ENCODE data around the gene STARD10.
"Not testable (repeated sequence)": the region's sequence is repeated elsewhere in the genome, so short reads cannot be mapped to it uniquely, and the experiment has no call there.

Gene STARD10

DNA sequence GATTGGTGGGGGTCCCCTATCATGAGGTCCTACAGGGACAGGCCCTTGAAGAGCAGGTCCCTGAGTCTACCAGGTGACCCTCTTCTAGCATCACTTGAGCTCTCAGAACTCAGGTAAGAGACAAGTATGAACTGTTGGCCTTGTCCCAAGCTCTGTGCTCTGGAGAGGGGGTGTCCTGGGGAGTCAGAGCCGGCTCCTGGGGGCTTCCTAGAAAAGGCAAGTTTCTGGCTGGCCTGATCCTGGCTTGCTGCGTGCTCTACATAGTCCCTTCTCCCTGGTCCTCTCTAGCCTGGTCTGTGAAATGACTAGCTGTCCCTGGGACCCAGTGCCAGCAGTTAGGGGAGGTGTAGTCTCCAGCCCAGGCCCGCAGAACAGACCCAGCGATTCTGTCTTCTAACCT is 31.8 kb upstream of the STARD10 start:
- no peak for DNase-seq

GRCh38 chr11:72824811-72825505 is 31.1 kb upstream of the STARD10 start:
- DNase-seq = no peak

GRCh38 chr11:72824020-72824419 is 30.2 kb upstream of the STARD10 start:
- DNase-seq = no peak

DNA sequence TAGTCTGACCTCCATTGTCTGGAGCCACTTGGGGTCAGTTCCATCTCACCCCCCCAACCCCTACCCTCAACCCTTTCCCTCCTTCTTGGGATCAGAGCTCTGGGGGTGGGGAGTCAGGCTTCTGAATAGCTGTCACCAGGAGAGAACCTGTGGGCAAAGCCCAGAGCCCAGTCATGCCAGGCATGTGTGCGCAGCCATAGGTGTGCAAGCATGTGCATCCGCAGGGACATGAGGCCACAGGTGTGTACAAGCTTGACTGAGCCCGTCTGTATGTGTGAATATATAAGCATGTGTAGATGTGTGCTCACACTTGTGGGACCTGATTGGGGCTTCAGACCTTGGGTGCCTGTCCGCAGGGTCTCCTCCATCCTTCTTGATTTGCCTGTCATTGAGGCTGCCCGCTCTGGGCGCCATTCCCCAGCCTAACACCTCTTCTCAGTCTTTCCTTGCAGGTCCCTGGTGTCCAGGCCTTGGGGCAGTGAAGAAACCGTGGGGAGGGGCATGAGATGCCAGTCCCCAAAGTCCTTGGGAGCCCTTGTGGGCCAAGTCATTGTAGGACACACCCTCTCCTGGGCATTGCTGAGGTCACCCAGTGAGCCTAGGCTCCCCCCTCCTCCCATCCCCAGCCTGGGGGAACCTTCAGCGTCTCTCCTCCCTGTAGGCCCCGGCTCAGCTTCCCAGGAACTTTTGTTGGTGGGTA is 29.4 kb upstream of the STARD10 start:
- DNase-seq = no peak

DNA sequence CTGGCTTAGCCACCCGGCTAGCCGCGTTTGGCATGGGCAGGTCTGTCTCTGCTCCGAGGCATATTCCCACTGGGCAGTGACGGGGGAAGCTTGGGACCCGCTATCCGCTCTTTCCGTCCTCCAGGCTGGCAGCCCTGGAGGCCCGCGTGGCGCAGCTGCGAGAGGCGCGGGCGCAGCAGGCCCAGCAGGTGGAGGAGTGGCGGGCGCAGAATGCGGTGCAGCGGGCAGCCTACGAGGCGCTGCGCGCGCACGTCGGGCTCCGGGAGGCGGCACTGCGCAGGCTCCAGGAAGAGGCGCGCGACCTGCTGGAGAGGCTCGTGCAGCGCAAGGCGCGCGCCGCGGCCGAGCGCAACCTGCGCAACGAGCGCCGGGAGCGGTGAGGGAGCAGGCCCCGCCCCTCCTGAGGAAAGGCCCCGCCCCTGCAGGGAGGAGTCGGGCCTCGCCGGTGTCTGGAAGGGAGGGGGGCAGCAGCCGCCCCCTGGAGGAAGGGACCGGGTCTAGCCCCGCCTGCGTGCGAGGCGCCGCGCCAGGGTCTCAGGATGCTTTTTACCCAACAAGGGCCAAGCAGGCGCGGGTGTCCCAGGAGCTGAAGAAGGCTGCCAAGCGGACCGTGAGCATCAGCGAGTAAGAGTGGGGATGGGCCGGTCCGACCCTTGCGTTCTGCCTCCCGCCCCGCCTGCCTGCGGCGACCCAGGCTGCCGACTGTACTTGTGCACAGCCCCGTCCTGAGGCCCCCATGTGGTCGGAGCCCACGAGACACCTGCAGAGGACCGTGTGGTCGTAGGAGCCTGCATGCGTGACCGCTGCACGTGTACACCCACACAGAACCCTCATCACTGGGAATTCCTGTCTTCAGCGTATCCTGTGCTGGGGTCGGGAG is 28.3 kb upstream of the STARD10 start:
- peak; percentile 81 to 84 for DNase-seq

DNA sequence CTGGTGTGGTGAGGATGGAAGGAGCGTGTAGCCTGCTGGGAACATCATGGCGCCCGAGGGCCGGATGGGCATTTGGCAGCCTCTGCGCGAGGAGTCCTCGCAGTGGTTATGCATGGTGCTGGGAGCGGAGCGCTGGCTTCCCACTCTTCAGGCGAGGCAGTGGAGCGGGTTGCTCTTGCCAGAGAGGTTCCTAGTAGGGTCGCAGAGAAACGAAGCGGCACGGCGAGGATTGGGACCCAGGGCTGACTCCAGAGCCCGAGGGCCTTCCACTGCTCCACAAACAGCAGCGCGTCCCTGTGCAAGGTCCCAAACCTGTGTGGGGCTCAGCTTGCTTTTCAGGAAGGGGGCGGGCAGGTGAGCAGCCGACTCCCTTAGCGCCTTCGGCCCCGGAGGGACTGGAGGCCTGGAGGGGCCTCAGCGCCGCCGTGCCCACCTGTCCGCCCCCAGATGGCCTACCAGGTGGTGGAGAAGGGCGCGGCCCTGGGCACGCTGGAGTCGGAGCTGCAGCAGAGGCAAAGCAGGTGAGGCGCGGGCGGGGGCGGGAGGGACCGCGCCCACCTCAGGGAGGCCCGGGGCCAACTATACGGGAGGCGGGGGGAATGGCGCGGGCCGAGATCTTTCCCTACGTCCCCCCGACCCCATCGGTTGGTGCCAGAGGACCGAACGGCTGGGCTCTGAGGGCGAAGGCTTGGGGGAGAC is 27.5 kb upstream of the STARD10 start:
- DNase-seq = no peak

DNA sequence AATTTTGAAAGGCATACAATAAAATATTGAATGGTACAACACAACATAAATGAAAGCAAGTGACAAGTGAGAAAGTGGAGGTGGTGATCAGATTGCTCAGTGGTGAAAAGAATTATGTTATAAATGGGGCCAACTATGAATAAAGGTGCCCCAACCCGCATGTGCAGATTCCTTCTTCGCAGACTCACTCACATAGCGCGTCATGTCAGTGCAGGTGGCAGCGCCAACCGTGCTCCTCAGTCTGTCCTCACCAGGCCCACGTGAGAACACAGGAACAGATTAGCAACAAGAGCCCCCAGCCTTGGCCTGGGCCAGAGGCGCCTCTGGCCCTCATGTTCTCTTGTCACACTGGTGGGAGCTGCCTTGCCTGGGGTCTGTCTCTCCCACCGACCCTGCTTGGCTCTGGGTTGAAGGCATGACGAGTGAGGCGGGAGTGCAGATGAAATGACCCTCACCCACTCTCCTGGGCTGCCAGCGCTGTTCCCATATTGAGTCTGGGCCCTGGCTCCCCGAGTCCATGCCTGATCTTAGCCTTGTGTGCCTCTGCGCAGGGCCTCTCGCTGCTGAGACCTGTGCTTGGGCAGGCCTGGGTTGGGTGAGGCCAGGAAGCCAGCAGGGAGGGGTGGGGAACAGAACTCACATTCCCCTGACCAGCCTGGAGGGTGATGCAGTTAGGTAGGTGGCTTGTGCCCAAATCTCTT is 26.7 kb upstream of the STARD10 start:
- no peak for DNase-seq

GRCh38 chr11:72818971-72819370 is 25.1 kb upstream of the STARD10 start:
- no peak for DNase-seq

DNA sequence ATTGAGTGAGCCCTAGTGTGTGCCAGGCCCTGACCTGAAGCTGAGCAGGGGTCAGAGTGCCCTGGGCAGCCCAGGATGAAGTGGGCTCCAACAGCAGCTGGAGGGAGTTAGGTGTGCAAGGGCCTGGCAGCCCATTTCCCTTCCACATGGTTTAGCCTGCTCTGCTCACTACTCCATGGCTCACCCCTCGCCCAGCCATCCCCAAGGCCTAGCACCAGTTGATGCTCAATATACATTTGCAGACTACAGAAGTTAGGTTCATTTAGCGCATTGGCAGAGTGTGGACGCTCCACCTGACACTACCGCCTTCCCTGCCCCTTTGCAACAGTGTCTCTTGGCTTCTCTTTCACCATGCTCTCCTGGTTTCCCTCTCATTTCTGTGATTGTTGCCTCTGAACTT is 24.1 kb upstream of the STARD10 start:
- no peak for DNase-seq

GRCh38 chr11:72816404-72816990 is 22.6 kb upstream of the STARD10 start:
- DNase-seq = no peak

DNA sequence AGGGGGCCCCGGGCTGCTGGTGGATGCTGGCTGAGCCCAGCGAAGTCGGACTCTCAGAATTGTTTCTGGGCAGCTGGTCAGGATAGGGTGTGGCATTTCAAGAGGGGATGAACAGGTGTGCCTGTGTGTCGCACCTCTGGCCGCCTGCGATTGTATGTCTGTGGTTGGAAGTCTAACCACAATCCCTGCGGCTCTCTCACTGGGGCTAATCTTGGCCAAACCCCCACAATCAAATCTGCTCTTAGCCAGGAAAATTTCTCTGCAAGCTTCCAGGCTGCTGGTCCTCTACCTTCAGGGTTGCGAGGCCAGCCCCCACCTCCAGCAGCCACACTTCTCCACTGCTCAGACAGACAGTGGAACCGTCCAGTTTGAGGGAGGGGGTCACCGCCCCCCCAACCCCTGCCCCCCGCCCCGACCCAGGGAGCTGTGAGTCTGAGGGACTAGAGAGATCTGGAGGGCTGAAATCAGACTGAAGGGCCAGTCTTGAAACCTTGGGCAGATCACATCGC is 21.3 kb upstream of the STARD10 start:
- no peak for DNase-seq

GRCh38 chr11:72814286-72815109 is 20.7 kb upstream of the STARD10 start, which contains the start of gene ATG16L2:
TSS of gene ATG16L2 (plus strand) at chr11:72814411. CDS start at chr11:72814446, 35 bp downstream.
- peak; percentile 88 to 95 for DNase-seq

DNA sequence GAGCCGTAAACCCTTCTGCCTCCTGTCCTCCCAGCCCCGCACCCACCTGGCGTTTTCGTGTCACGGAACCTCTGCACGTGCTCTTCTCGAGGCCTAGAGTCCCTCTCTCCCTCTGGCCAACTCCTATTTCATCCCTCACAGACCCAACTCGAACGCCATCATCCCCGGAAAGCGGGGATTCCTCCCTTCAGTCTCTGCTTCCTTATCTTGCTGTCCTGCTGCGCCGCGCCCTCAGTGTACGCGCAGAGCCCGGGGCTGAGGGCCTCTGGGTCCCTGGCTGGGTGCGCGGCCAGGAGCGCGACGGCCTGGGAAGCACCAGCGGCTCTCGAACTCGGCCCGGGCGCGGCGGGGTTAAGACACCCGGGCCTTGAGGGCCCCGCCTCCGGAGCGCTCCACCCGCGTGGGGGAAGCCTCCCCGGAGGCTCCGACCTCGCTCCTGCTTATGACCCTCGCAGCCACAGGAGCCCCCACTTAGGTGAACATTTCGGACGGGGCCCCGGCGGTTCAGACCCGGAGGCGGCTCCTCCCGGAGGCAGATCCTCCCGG is 20.0 kb upstream of the STARD10 start:
- peak; percentile 88 to 95 for DNase-seq

DNA sequence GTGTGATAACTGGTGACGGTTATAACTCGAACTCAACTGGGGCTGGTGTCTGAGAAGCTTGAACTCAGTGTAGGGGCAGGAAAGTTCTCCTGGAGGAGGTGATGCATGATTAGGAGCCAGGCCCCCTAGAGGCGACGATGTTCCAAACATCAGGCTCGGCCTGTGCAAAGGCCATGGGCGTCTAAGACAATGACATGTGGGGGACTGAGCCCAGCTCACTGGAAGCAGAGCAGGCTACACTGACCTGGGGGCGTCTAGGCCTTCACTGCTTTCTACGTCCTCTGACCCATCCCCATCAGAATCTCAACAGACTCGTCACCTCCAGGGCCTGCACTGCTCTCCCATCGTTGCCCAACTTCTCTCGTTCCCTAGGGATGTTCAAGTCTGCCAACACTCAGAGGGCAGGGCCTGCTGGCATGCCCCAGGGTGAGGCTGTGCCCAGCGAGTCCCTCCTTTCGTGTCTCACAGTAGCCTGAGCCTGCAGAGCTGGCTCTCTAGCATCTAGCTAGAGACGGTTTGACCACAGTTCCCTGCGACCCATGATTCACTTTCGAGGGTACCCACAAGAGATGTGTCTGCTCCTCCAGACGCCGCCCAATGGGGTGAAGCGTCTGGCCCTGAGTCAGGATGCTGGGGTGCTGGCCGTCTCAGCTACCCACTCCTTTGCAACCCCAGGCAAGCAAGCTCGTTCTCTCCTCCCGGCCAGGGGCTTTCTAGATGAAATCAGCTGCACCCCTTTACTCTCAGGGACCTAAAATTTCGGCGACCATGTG is 19.3 kb upstream of the STARD10 start:
- no peak for DNase-seq

DNA sequence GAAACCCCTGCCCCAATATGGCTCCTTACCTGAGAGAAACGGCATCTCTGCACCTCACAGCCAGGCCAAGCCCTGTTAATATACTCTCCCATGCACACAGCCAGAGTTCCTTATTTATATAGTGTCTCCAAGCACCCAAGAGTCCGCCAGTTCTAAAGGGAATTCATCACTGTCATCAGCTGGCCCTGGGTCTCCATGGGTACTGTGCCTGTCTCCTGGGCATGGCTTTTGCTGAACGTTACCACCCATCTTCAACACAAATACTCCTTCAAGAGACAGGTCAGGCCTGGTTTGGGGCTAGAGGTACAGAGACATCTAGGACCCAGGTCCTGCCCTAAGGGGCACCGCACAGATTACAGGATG is 18.7 kb upstream of the STARD10 start:
- no peak for DNase-seq

GRCh38 chr11:72811686-72812085 is 17.8 kb upstream of the STARD10 start:
- not testable (repeated sequence) for DNase-seq

DNA sequence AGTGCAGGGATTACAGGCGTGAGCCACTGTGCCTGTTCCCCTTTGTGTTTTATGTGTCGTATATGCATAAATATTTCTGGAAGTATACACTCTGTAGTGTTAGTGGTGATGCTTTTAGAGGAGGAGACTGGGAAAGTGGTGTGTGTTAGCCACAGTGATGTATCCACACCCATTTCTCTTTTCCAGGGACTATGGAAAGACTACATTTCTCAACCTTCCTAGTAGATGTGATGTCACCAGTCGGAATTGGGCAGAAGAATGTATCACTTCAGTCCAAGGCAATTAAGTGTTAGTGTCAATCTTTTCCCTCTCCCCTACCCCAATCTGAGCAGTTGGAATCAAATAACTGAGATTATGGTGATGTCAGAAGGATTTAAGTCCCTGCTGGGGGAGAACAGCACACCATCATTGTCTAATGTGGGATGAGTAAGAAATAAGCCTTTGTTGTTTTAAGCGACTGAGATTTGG is 14.5 kb upstream of the STARD10 start:
- no peak for DNase-seq

DNA sequence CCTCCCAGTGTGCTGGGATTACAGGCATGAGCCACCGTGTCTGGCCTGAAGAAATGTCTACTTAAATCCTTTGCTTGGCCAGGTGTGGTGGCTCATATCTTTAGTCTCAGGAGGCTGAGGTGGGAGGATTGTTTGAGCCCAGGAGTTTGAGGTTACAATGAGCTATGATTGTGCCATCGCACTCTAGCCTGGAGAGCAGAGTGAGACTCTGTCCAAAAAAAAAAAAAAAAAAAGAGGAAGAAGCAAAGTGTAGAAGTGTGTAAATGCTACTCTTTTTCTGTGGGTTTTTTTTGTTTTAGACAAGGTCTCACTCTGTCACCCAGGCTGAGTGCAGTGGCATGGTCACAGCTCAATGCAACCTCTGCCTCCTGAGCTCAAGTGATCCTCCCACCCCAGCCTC is 13.9 kb upstream of the STARD10 start:
- no peak for DNase-seq

DNA sequence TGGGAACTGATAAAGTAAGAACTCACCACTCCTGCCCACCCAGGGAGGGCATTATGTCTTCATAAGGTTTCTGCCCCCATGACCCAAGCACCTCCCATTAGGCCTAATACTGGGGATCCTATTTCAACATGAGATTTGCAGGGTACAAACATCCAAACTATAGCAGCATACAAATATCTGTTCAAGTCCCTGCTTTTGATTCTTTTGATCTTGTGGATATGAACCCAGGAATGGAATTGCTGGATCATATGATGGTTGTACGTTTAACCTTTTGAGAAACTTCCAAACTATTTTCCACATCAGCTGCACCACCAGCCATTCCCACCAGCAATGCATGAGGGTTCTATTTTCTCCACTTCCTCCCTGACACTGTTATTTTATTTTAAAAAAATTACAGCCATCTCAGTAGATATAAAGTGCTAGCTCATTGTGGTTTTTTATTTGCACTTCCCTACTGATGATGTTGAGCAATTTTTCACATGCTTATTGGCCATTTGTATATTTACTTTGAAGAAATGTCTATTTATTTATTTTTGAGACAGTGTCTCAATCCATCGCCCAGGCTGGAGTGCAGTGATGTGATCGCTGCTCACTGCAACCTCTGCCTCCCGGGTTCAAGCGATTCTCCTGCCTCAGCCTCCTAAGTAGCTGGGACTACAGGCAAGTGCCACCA is 13.3 kb upstream of the STARD10 start:
- DNase-seq = no peak
